HL-60 (cell line): ENCODE results near the gene KRT31.

ENCODE experiments used
- DNase-seq, 2 experiments: peaks; one replicate each; pipeline ENCODE4 v3.0.0-alpha.2; 2010 to 2020; ENCODE audit warnings: low read depth in 1 of 2, low spot score in 1 of 2
- H3K27ac ChIP-seq: fragments of 250-450 bp; sonication (Bioruptor Pico); replicated peaks from 2 replicates; pipeline ENCODE4 v1.5.1; 2020; ENCODE audit warnings: mild to moderate bottlenecking, moderate library complexity
- H3K27me3 ChIP-seq: fragments of 250-450 bp; sonication (Bioruptor Pico); 2 replicates; pipeline ENCODE4 v1.5.1; 2021; ENCODE audit warnings: mild to moderate bottlenecking, moderate library complexity; ENCODE audit not compliant: insufficient read depth, poor library complexity, severe bottlenecking
- H3K4me3 ChIP-seq: replicated peaks from 2 replicates; pipeline ENCODE4 v1.5.1; 2011; ENCODE audit warnings: mild to moderate bottlenecking, control low read depth, low read length; ENCODE audit not compliant: insufficient read depth
- CTCF ChIP-seq: IDR thresholded peaks from one replicate; pipeline ENCODE4 v1.5.1; 2011; ENCODE audit warnings: low read length, control low read depth, inconsistent platforms; ENCODE audit not compliant: insufficient read depth
- GABPA ChIP-seq: IDR thresholded peaks from 2 replicates; pipeline ENCODE4 v1.6.1; 2012; ENCODE audit warnings: low read depth
- POLR2AphosphoS5 ChIP-seq: IDR thresholded peaks from 2 replicates; pipeline ENCODE4 v1.6.1; 2012; ENCODE audit warnings: low read depth
- SPI1 ChIP-seq: IDR thresholded peaks from 2 replicates; pipeline ENCODE4 v1.6.1; 2012; ENCODE audit warnings: low read depth, mild to moderate bottlenecking, borderline replicate concordance
- TF ChIP-seq, protein P1 (sequence below): IDR thresholded peaks from 2 replicates; pipeline ENCODE4 v1.6.1; 2012; ENCODE audit warnings: low read depth; ENCODE audit not compliant: insufficient replicate concordance

The KRT31 gene

GRCh38 chr17:41406205-41406604 lies 8.8 kb upstream of the KRT31 start:
- no peak for DNase-seq
- TF ChIP-seq SPI1 (no peak), CTCF (no peak), GABPA (no peak), POLR2AphosphoS5 (no peak)
- TF ChIP-seq, protein P1, sequence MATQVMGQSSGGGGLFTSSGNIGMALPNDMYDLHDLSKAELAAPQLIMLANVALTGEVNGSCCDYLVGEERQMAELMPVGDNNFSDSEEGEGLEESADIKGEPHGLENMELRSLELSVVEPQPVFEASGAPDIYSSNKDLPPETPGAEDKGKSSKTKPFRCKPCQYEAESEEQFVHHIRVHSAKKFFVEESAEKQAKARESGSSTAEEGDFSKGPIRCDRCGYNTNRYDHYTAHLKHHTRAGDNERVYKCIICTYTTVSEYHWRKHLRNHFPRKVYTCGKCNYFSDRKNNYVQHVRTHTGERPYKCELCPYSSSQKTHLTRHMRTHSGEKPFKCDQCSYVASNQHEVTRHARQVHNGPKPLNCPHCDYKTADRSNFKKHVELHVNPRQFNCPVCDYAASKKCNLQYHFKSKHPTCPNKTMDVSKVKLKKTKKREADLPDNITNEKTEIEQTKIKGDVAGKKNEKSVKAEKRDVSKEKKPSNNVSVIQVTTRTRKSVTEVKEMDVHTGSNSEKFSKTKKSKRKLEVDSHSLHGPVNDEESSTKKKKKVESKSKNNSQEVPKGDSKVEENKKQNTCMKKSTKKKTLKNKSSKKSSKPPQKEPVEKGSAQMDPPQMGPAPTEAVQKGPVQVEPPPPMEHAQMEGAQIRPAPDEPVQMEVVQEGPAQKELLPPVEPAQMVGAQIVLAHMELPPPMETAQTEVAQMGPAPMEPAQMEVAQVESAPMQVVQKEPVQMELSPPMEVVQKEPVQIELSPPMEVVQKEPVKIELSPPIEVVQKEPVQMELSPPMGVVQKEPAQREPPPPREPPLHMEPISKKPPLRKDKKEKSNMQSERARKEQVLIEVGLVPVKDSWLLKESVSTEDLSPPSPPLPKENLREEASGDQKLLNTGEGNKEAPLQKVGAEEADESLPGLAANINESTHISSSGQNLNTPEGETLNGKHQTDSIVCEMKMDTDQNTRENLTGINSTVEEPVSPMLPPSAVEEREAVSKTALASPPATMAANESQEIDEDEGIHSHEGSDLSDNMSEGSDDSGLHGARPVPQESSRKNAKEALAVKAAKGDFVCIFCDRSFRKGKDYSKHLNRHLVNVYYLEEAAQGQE, result no peak
- no peak overlapping the region for H3K27ac ChIP-seq
- no peaks in the 10 kb centered on the region for H3K27me3 ChIP-seq
- no peak overlapping the region for H3K4me3 ChIP-seq

DNA sequence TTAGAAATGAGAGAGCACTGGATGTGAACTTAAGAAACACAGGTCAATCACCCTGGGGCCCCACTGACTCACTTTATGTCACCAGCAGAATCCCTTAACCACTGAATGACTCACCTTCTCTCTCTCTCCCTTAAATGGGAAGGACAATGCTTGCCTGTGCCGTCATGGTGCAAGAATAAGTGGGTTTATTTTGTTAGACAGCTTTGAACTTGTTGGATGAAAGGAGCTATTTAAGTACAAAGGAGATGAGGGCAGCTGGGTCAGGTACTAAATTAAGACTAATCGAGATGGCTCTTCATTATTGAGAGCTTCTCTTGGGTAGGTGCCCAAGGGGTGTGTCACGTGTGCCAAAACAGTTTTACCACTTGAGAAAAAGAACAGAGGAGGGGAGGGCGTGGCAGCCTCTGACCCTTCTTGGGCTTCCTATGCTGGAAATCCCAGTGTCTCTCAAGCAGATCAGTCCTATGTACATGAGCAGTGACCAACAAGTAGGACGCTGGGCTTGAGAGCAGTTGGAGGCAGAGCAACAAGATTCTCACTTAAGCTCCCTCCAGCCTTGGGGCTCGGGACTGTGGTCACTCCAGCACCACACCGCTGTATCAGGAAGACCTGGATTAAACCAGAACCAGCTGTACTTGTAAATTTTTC lies 6.7 kb upstream of the KRT31 start:
- Histone ChIP-seq H3K4me3 (no peak overlapping the region), H3K27ac (no peak overlapping the region)
- peak in 1 of 2 experiments; percentile 50 for DNase-seq

GRCh38 chr17:41403404-41404023 lies 6.1 kb upstream of the KRT31 start:
- DNase-seq, result no peak
- TF ChIP-seq CTCF (no peak), SPI1 (no peak), GABPA (no peak), POLR2AphosphoS5 (no peak)
- TF ChIP-seq, protein P1, result no peak
- no peaks in the 10 kb centered on the region for H3K27me3 ChIP-seq
- H3K4me3 ChIP-seq, result no peak overlapping the region
- no peak overlapping the region for H3K27ac ChIP-seq

More for the DNA sequence above, 6.7 kb upstream of the KRT31 start:
- no peaks in the 10 kb centered on the region for H3K27me3 ChIP-seq
- no peak for TF ChIP-seq POLR2AphosphoS5
- no peak for TF ChIP-seq SPI1
- no peak for TF ChIP-seq GABPA
- no peak for TF ChIP-seq CTCF
- TF ChIP-seq, protein P1, result no peak
